Tibial nerve (tissue), 3 donors: Measurements from ENCODE around the gene ARHGAP6.

Experiments
- POLR2A ChIP-seq, 2 donors: fragments of 450-650 bp; IDR thresholded peaks; one replicate each; pipeline ENCODE4 v1.6.1; 2017; ENCODE audit warnings: antibody characterized with exemption in 2 of 2, mild to moderate bottlenecking in 2 of 2, moderate library complexity in 2 of 2
- TF ChIP-seq, protein P1 (sequence below), 5 experiments: fragments of 200-600 bp in 3 of 5; fragments of 450-650 bp in 2 of 5; sonication (generic) in 3 of 5; IDR thresholded peaks; one replicate each; pipeline ENCODE4 v1.5.1; 2016 to 2019; ENCODE audit warnings: antibody characterized with exemption in 5 of 5, mild to moderate bottlenecking in 3 of 5, moderate library complexity in 2 of 5

DNA sequence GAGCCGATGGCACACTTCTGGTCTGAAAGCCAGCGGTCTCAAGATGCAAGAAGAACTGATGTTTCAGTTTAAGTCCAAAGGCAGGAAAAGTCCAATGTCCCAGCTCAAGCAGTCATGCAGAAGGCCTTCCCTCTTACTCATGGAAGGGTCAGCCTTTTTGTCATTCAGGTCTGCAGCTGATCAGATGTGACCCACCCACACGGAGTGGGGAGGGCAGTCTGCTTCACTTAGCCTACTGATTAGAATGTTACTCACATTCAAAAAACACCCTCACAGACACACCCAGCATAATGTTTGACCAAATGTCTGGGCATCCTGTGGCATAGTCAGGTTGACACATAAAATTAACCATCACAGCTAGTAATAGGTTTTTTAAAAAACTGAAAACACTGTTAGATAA is 548.0 kb downstream of the ARHGAP6 start:
- TF ChIP-seq, protein P1, sequence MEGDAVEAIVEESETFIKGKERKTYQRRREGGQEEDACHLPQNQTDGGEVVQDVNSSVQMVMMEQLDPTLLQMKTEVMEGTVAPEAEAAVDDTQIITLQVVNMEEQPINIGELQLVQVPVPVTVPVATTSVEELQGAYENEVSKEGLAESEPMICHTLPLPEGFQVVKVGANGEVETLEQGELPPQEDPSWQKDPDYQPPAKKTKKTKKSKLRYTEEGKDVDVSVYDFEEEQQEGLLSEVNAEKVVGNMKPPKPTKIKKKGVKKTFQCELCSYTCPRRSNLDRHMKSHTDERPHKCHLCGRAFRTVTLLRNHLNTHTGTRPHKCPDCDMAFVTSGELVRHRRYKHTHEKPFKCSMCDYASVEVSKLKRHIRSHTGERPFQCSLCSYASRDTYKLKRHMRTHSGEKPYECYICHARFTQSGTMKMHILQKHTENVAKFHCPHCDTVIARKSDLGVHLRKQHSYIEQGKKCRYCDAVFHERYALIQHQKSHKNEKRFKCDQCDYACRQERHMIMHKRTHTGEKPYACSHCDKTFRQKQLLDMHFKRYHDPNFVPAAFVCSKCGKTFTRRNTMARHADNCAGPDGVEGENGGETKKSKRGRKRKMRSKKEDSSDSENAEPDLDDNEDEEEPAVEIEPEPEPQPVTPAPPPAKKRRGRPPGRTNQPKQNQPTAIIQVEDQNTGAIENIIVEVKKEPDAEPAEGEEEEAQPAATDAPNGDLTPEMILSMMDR (IDR thresholded peaks at IDR 0.05): no peak
- no peak for TF ChIP-seq POLR2A (IDR thresholded peaks at IDR 0.05)
